CD1c-positive myeloid dendritic cell (primary cell): Measurements from ENCODE around the gene FAM3B.

Experiments
- DNase-seq: peaks from one replicate; pipeline ENCODE4 v3.0.0-alpha.2; 2016; ENCODE audit errors: extremely low spot score

FAM3B gene

GRCh38 chr21:41318218-41318617 lies 1.6 kb downstream of the FAM3B start:
- no peak for DNase-seq

- DNase-seq = no peak
These were observed 2.7 kb downstream of the FAM3B start for GRCh38 chr21:41319273-41319672.

GRCh38 chr21:41321211-41321907 lies 4.8 kb downstream of the FAM3B start:
- DNase-seq = no peak

- DNase-seq = no peak
These were observed 5.4 kb downstream of the FAM3B start for GRCh38 chr21:41321908-41322495.

- no peak for DNase-seq
These were observed 6.1 kb downstream of the FAM3B start for GRCh38 chr21:41322496-41323382.

- DNase-seq = no peak
These were observed 8.7 kb downstream of the FAM3B start for GRCh38 chr21:41325138-41325912.

- DNase-seq = no peak
These were observed 9.9 kb downstream of the FAM3B start for GRCh38 chr21:41326414-41327080.

- no peak for DNase-seq
These were observed 11.2 kb downstream of the FAM3B start for GRCh38 chr21:41327753-41328152.

- DNase-seq = no peak
These were observed 12.3 kb downstream of the FAM3B start for GRCh38 chr21:41328660-41329607.

GRCh38 chr21:41333752-41334151 lies 17.2 kb downstream of the FAM3B start:
- no peak for DNase-seq

GRCh38 chr21:41337515-41337914 lies 20.9 kb downstream of the FAM3B start:
- no peak for DNase-seq

- DNase-seq = no peak
These were observed 21.9 kb downstream of the FAM3B start for GRCh38 chr21:41338455-41338854.

GRCh38 chr21:41342035-41342434 lies 25.4 kb downstream of the FAM3B start:
- DNase-seq = no peak

- no peak for DNase-seq
These were observed 27.5 kb downstream of the FAM3B start for GRCh38 chr21:41344146-41344545.

GRCh38 chr21:41345356-41345755 lies 28.8 kb downstream of the FAM3B start:
- no peak for DNase-seq

- no peak for DNase-seq
These were observed 29.5 kb downstream of the FAM3B start for GRCh38 chr21:41345934-41346685.

GRCh38 chr21:41346758-41347157 lies 30.2 kb downstream of the FAM3B start:
- DNase-seq = no peak

GRCh38 chr21:41348434-41348833 lies 31.8 kb downstream of the FAM3B start:
- no peak for DNase-seq

GRCh38 chr21:41349126-41349525 lies 32.5 kb downstream of the FAM3B start:
- no peak for DNase-seq
